HL-60 (cell line): Measurements from ENCODE around the gene KIF26B.

Experiments used
- CTCF ChIP-seq: IDR thresholded peaks from one replicate; pipeline ENCODE4 v1.5.1; 2011; ENCODE audit warnings: low read length, control low read depth, inconsistent platforms; ENCODE audit not compliant: insufficient read depth
- REST ChIP-seq: IDR thresholded peaks from 2 replicates; pipeline ENCODE4 v1.6.1; 2012; ENCODE audit warnings: low read depth; ENCODE audit not compliant: insufficient replicate concordance

DNA sequence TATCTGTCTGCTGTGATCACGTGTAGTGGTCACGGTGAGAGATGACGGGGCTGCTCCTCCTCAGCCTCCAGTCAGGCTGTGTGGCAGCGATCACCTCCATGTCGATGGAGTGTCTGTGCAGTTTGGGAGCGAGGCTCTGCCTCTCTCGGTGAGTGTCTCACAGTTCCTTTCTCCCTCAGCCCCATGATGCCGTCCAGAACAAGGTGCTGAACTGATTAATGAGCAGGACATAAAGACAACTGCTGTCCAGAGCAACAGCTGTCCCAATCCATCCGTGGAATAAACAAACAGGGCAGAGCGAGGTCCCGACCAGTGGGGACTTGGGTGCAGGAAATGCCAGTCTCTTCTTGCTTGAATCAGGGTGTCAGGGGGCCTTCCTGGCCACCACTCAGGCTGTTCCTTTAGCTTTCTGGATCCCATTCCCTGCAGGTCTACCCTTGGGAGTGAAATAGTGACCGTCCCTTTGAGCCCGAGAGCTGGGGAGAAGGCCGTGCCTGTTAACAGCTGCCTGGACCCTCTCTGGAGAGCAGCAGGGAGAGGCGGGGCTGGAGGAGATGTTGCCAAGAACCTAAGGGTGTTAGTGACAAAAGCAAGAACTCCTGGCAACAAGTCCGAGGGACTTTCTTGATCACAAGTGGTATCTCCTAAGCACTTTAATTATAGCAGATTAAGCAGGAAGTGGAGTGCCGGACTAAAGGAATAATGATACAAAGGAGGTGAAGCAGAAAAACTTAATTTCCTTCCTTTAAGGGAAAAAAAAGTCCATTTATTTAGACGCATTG is 443.9 kb downstream of the KIF26B start:
- TF ChIP-seq CTCF = no peak
- TF ChIP-seq REST = no peak
